Right cardiac atrium (tissue), 5 donors: ENCODE results near the gene PCDH17. TPM values are rescaled to one million over a fixed set of nuclear protein-coding genes. Genes with fewer than 3 reads are reported as not detected.

Experiments used
- ATAC-seq, 2 donors: fragments of 200-7000 bp; cut with Tn5 transposase; one replicate each; pipeline versions ENCODE4 v1.8.0 to v1.9.1; 2020; ENCODE audit warnings: moderate library complexity in 2 of 2, mild to moderate bottlenecking in 1 of 2
- DNase-seq, 3 donors: peaks; one replicate each; pipeline ENCODE4 v3.0.0-alpha.2; 2020
- H3K27ac ChIP-seq: one replicate; pipeline ENCODE4 v1.5.1; 2013; ENCODE audit warnings: mild to moderate bottlenecking, low read length, control low read depth, moderate library complexity
- H3K27me3 ChIP-seq: one replicate; pipeline ENCODE4 v1.6.1; 2013; ENCODE audit not compliant: control insufficient read depth, insufficient read depth
- H3K4me1 ChIP-seq: one replicate; pipeline ENCODE4 v1.6.1; 2013; ENCODE audit warnings: low read length; ENCODE audit not compliant: control insufficient read depth, insufficient read depth
- H3K4me3 ChIP-seq: one replicate; pipeline ENCODE4 v1.5.1; 2013; ENCODE audit warnings: low read length, control low read depth
- H3K9me3 ChIP-seq: one replicate; pipeline ENCODE4 v1.6.1; 2013; ENCODE audit warnings: low read length; ENCODE audit not compliant: control insufficient read depth
- WGBS: extraction: QIAGEN DNeasy Blood & Tissue Kit; methylation state at CpG from one replicate; pipeline ENCODE4 v1.1.7; 2013; 5-methylcytosine and 5-hydroxymethylcytosine counted together
- intact Hi-C, 4 donors: fragments of 100-400 bp; cut with DNase I; formaldehyde crosslinking; loops; one replicate each; pipeline versions ENCODE4 v1.11.0 to v1.14.0; 2022 to 2023
- polyA plus RNA-seq: library from polyadenylated mRNA; stranded (reverse); fragments of 200-250 nt; gene quantifications from one replicate; pipeline ENCODE4 v1.2.3, GENCODE V29; 2013
- total RNA-seq, 4 donors: library from RNA; stranded (reverse); fragmentation: NEBNext Ultra II Directional; extraction: Animal tissue kit (Norgen Biotek cat#: 25700); gene quantifications; one replicate each; pipeline ENCODE4 v1.2.1, GENCODE V29; 2021
- donor health status: healthy with polysubstance abuse.
- donor health status: DM: no; HTN: yes; CAD: no.
- donor health status: DM: no; HTN: no; CAD: no.
- donor health status: DM: no; HTN: yes; CAD: no; lungs with severe emphysema.
- donor health status: DM: yes; HTN: yes; CAD: no.

PCDH17 gene
- total and polyA plus RNA-seq, 5 donors: 1.3 to 6.0 (median 5.4) TPM

DNA sequence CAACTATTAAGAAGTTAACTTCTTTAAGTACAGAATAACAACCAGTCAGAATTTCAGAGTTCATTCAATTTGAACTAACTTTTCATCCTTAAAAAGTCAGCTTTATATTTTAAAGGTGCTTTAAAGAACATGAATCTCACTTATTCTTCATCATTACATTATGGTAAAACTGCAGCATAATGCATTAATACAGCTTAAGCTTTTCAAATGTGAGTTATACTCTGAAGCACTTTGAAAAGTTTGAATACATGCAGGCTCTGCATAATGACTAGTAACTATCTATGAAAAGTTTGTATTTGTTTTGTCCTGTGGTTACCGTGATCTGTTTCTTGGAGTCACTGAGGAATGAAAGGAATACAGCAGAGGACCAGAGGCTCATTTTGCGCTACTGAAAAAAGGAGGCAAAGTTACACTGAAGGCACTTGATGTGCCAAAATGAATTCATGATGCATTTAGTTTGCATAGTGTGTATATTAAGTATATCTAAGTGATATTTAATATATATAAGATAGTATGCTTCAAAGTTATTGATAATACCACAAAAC is 4.1 kb downstream of the PCDH17 start:
- intact Hi-C loops: no loop called here
- Histone ChIP-seq H3K9me3 (no peaks in the 10 kb centered on the region), H3K4me3 (peak overlapping the region; percentile 37), H3K27me3 (no peaks in the 10 kb centered on the region), H3K27ac (no peak overlapping the region), H3K4me1 (no peaks in the 10 kb centered on the region)
- no peak for ATAC-seq
- no peak for DNase-seq
- 28% methylated on average over 2 of the region's 2 CpGs for WGBS

DNA sequence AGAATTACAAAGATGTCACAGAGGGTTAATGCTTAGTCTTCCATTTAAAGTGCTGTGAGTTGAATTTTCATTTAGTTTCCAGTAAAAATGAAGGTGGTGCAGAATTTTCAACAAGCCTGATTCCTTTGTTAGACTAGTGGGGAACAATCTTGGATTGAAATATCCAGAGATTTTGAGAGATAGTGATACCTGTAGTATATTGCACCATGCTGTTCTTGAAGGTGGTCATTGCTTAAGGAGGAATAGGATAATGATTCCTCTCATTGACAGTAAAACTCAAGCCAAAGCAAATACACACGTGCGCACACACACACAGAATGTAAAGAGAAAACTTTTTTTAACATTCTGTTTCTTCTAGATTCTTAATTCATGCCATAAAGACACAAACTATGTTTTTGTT is 5.3 kb downstream of the PCDH17 start:
- intact Hi-C loops: no loop called here
- H3K27ac ChIP-seq: no peak overlapping the region
- H3K9me3 ChIP-seq: no peaks in the 10 kb centered on the region
- no peaks in the 10 kb centered on the region for H3K4me1 ChIP-seq
- peak overlapping the region; percentile 37 for H3K4me3 ChIP-seq
- no peak for ATAC-seq
- no peak for DNase-seq
- H3K27me3 ChIP-seq: no peaks in the 10 kb centered on the region
- 61% methylated on average over 2 of the region's 2 CpGs for WGBS

DNA sequence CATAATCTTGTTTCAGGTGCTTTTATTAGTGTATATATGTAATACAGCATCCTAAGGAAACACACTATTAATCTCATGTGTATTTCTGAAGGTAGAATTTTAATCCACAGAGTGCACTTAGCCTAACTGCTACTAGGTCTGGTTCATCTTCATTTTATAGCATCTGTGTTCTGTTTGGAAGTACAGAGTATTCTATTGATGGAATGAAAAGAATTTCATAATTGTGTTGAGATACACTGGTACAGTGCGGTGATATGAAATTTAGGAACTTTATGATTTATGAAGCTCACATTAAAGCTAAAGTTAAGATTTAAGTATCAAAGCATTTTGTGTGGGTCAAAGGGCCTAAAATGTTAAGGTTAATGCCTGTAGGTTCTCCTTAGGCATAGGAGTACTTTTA is 6.0 kb downstream of the PCDH17 start:
- Histone ChIP-seq H3K27me3 (no peaks in the 10 kb centered on the region), H3K4me3 (no peak overlapping the region), H3K9me3 (no peaks in the 10 kb centered on the region), H3K27ac (no peak overlapping the region), H3K4me1 (no peaks in the 10 kb centered on the region)
- intact Hi-C loops: no loop called here
- ATAC-seq (no peak), DNase-seq (no peak)
- 75% methylated on average over 1 of the region's 1 CpG for WGBS

DNA sequence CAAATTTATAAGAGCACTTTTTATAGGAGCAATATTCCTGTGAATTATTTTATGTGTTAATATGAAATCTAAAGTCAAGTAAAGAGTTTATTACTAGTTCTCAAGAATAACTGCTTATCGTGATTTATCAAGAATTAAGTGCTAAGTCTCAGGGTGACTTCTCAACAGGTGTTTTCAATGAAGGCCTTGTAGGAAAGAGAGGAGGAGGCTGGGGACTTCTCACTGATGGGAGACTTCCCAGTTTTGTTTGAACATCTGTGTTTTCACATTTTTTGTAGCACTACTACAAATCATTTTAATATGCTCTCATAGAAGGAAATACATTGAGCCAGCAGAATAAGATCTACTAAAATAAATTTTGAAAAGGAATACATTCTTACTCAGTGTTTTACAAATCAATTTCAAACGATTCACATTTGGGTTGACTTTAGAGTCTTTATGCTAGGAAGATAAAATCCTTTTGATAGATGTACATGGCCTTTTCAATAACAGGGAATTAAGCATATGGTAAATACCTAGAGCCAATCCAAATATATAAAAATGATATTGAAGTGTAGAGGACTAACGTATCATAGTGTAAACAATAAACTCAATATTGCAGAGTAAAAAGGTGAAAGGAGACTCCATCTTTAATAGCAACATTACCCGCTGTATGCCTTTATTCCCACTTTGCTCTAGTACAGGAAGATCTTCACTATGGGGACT is 6.8 kb downstream of the PCDH17 start:
- Histone ChIP-seq H3K27me3 (no peaks in the 10 kb centered on the region), H3K9me3 (no peaks in the 10 kb centered on the region), H3K4me1 (no peaks in the 10 kb centered on the region), H3K4me3 (peak overlapping the region; percentile 22), H3K27ac (no peak overlapping the region)
- DNase-seq (no peak), ATAC-seq (no peak)
- 66% methylated on average over 4 of the region's 4 CpGs for WGBS
- intact Hi-C loops: no loop called here

DNA sequence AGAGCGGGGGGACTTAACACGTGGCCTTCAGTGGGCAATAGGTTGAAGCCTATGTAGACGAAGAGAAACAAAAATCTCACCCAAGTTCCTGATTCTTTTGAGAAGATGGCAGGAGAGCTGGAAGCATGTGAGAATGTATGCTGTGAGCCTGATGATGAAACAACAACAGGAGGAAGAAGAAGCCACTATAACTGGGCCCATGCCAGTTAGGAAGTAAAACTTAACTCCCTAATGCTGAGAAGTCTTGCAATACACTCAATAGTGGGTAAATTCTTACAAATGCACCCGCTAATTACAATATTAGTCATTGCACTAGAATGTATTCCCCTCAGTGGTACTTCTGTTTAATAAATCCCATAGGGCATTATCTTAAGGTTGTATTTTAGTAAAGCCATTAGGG is 9.1 kb downstream of the PCDH17 start:
- DNase-seq: no peak
- H3K27ac ChIP-seq: no peak overlapping the region
- no peak overlapping the region for H3K4me3 ChIP-seq
- no peaks in the 10 kb centered on the region for H3K9me3 ChIP-seq
- H3K27me3 ChIP-seq: no peaks in the 10 kb centered on the region
- ATAC-seq: peak in 1 of 2 donors; percentile 55
- intact Hi-C loops: no loop called here
- H3K4me1 ChIP-seq: no peaks in the 10 kb centered on the region
- WGBS: 63% methylated on average over 4 of the region's 4 CpGs

DNA sequence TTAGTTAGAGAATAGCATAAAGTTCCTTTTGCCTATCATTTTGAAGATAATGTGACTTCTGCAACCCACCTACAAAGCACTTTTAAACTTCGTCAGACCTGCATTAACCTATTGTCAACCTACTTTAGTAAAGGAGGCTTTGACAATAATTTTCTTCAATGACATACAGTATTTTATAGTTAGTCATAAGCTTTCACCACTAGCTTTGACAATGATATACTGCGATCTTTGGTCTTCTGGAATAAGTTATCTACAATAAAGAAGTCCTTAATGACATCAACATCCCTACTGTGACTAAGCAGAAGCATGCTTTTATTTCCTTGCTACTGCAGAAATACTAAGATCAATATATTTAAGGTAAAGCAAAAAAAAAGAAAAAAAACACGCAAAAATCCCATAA is 9.5 kb downstream of the PCDH17 start:
- no peak overlapping the region for H3K27ac ChIP-seq
- no peak overlapping the region for H3K4me3 ChIP-seq
- no peak for DNase-seq
- no peaks in the 10 kb centered on the region for H3K4me1 ChIP-seq
- no peaks in the 10 kb centered on the region for H3K9me3 ChIP-seq
- ATAC-seq: no peak
- 65% methylated on average over 3 of the region's 3 CpGs for WGBS
- intact Hi-C loops: no loop called here
- H3K27me3 ChIP-seq: no peaks in the 10 kb centered on the region

DNA sequence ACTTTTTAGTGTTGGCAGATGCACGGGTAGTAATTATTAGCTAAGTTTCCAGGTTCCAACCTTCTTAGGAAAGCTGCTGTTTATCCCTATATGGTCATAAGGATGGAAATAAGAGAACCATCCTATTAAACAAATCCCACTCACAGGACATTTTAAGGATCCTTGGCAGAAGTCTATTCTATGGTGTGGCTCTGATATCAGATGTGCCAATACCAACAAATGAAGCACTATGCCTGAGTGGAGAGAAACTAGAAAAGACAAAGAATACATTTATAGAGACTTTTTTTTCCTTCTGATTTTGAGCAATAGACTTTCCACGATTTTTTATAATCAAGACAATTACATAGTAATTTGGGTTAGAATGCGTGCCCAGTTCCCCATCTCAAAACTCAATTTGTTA is 12.6 kb downstream of the PCDH17 start:
- no peak overlapping the region for H3K27ac ChIP-seq
- 69% methylated on average over 3 of the region's 3 CpGs for WGBS
- no peaks in the 10 kb centered on the region for H3K27me3 ChIP-seq
- H3K9me3 ChIP-seq: no peaks in the 10 kb centered on the region
- intact Hi-C loops: no loop called here
- no peak for DNase-seq
- peak overlapping the region; percentile 25 for H3K4me3 ChIP-seq
- no peaks in the 10 kb centered on the region for H3K4me1 ChIP-seq
- ATAC-seq: peak in 1 of 2 donors; percentile 60

DNA sequence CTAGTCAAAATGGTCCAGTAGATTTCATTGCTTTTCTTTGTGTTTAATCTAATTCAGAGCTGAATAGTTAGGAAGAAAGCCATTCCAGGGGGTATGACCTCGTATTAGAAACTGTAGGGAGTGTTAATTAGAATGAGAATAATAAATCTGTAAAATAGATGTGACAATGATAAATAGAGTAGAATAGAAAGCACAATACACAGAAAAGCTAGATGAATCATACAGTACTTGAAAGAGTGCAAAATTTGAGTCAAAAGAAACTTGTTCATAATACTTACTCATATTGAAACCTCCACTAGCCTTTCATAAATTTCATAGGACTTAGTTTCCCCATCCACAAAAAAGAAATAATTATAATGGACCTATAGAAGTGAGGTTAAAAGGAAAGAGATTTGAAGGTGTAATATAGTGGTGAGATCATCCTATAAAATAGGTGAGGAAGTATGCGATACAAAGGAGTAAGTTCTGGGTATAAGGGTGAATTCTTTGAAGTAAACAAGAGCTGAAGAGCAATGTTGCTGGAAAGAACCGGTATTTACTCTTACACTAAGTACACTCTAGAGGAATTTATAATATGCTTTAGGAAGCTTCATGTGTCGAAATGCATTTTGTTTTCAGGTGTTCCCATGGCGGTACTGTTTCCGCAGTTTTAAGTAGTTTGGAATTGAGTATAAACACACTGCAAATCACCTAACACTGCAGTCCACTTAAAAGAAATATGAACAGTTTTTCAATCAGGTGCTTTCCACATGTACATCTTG is 21.9 kb downstream of the PCDH17 start:
- intact Hi-C loops: no loop called here
- Histone ChIP-seq H3K4me3 (no peak overlapping the region), H3K27ac (no peak overlapping the region), H3K4me1 (no peaks in the 10 kb centered on the region), H3K9me3 (no peaks in the 10 kb centered on the region), H3K27me3 (no peaks in the 10 kb centered on the region)
- ATAC-seq (no peak), DNase-seq (no peak)
- whole genome bisulfite sequencing: 89% methylated on average over 6 of the region's 6 CpGs

DNA sequence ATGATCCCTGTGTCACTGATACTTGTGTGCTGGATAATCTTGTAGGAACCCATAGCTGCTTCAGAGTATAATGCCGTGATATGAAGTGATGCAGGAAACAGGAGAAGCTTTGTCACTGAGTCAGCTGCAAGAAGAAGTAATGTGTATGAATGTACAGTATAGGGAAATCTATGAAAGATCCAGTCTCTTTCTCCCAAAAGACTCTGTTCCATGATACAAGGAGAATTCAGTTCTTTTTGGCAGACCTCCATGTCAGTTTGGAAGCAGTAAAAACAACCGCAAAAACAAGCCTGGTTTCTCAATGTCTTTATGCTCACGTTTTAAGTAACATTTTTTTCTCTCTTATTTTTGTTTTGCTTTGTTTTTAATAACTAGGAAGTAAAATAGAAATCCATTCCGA is 33.9 kb downstream of the PCDH17 start:
- intact Hi-C loops: no loop called here
- ATAC-seq (no peak), DNase-seq (no peak)
- 28% methylated on average over 4 of the region's 4 CpGs for WGBS
- Histone ChIP-seq H3K4me1 (no peaks in the 10 kb centered on the region), H3K27ac (no peak overlapping the region), H3K9me3 (no peaks in the 10 kb centered on the region), H3K27me3 (no peaks in the 10 kb centered on the region), H3K4me3 (no peak overlapping the region)

DNA sequence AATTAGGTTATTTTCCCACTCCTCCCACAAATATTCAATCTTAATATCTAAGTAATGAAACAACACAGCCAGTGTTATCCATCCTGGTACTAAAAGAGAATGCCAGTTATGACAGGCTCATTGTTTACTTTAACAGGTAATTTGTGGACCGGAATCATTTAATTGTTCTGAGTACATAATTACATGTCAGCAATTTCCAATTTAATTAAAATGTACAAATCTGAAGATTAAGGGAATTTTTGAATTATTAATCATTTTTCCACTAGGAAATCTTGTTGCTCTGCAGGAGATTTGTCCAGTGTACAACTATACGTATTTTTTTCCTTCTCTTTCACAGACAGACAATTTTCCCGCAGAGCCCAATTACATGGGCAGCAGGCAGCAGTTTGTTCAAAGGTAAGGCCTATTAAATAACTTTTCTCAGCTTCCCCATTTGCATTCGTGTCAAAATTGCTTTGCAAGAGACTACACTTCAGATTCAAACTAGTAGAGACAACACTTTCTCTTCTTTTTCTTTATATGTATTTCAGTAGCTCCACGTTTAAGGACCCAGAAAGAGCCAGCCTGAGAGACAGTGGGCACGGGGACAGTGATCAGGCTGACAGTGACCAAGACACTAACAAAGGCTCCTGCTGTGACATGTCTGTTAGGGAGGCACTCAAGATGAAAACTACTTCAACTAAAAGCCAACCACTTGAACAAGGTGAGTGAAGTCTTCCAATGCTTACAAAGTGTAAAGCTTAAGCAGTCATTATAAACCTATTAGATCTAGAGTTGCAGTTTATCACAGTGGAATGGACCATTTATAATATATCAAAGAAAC is 34.8 kb downstream of the PCDH17 start:
- H3K4me1 ChIP-seq: no peaks in the 10 kb centered on the region
- WGBS: 86% methylated on average over 6 of the region's 6 CpGs
- DNase-seq (no peak), ATAC-seq (no peak)
- intact Hi-C loops: no loop called here
- no peak overlapping the region for H3K4me3 ChIP-seq
- no peaks in the 10 kb centered on the region for H3K9me3 ChIP-seq
- H3K27ac ChIP-seq: no peak overlapping the region
- H3K27me3 ChIP-seq: no peaks in the 10 kb centered on the region

DNA sequence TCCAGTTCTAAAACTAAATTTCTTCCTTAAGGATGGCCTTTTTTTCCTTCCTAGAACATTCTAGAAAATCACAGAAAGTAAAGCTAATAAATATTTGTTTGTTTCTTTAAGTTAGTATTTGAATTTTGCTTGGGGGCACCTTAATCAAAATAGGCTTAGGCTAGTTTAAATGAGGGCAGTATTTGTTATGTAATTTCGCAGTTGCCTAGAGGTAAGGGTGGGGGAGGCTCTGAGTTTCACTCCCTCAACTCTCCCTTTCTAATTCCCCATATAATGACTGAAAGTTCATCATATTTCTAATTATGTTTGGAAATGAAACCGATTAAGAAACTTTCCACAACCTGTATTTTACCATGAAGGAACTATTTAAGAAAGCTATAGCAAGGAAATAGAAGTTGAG is 40.6 kb downstream of the PCDH17 start:
- Histone ChIP-seq H3K9me3 (no peaks in the 10 kb centered on the region), H3K27ac (no peak overlapping the region), H3K4me3 (no peak overlapping the region), H3K27me3 (no peaks in the 10 kb centered on the region), H3K4me1 (no peaks in the 10 kb centered on the region)
- 75% methylated on average over 2 of the region's 2 CpGs for WGBS
- intact Hi-C loops: no loop called here
- ATAC-seq: no peak
- DNase-seq: no peak
